PFSK-1 (cell line): Measurements from ENCODE around the gene ACSS2.

Experiments used
- FOXP2 ChIP-seq: optimal IDR thresholded peaks from 2 replicates; pipeline ENCODE3; 2011; ENCODE audit warnings: borderline replicate concordance, control low read depth, inconsistent platforms; ENCODE audit not compliant: insufficient read depth; ENCODE audit errors: extremely low read length, extremely low read depth
- POLR2AphosphoS5 ChIP-seq: IDR thresholded peaks from 2 replicates; pipeline ENCODE4 v1.6.1; 2012; ENCODE audit warnings: low read depth, mild to moderate bottlenecking, control low read depth, low read length, moderate library complexity
- SIN3A ChIP-seq: IDR thresholded peaks from 2 replicates; pipeline ENCODE4 v1.6.1; 2012; ENCODE audit warnings: mild to moderate bottlenecking, low read length, moderate library complexity, borderline replicate concordance; ENCODE audit not compliant: insufficient read depth
- TAF1 ChIP-seq: IDR thresholded peaks from 2 replicates; pipeline ENCODE4 v1.6.1; 2012; ENCODE audit warnings: low read length, control low read depth, borderline replicate concordance; ENCODE audit not compliant: insufficient read depth
- TF ChIP-seq, protein P1 (sequence below), 2 experiments: IDR thresholded peaks; 2 replicates each; pipeline versions ENCODE4 v1.6.1 to v1.8.0; 2011 to 2012; ENCODE audit warnings: low read depth in 2 of 2, low read length in 2 of 2, control low read depth in 1 of 2, inconsistent platforms in 1 of 2, mild to moderate bottlenecking in 1 of 2, moderate library complexity in 1 of 2; ENCODE audit not compliant: insufficient read depth in 1 of 2

The ACSS2 gene

DNA sequence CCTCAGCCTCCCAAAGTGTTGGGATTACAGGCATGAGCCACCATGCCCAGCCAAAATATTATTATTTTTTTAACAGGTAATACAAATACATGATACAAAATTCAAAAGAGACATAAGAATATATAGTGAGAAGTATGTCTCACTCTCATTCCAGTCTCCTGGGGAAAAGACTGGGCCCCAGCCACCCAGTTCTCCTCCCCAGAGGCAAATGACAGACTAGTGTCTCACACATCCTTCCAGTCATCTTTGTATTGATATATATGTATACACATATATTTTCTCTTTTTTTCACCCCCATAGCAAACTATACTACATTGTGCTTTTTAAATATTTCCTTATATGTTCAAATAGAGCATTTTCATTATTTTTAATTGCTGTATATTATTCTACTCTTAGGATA is 70.9 kb downstream of the ACSS2 start:
- TF ChIP-seq SIN3A, result no peak
- TF ChIP-seq, protein P1, sequence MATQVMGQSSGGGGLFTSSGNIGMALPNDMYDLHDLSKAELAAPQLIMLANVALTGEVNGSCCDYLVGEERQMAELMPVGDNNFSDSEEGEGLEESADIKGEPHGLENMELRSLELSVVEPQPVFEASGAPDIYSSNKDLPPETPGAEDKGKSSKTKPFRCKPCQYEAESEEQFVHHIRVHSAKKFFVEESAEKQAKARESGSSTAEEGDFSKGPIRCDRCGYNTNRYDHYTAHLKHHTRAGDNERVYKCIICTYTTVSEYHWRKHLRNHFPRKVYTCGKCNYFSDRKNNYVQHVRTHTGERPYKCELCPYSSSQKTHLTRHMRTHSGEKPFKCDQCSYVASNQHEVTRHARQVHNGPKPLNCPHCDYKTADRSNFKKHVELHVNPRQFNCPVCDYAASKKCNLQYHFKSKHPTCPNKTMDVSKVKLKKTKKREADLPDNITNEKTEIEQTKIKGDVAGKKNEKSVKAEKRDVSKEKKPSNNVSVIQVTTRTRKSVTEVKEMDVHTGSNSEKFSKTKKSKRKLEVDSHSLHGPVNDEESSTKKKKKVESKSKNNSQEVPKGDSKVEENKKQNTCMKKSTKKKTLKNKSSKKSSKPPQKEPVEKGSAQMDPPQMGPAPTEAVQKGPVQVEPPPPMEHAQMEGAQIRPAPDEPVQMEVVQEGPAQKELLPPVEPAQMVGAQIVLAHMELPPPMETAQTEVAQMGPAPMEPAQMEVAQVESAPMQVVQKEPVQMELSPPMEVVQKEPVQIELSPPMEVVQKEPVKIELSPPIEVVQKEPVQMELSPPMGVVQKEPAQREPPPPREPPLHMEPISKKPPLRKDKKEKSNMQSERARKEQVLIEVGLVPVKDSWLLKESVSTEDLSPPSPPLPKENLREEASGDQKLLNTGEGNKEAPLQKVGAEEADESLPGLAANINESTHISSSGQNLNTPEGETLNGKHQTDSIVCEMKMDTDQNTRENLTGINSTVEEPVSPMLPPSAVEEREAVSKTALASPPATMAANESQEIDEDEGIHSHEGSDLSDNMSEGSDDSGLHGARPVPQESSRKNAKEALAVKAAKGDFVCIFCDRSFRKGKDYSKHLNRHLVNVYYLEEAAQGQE (IDR thresholded peaks at IDR 0.05; ENCODE audit: insufficient read depth in 1 of 2, low read depth in 2 of 2, low read length in 2 of 2), result no peak
- TF ChIP-seq FOXP2, result no peak
- TF ChIP-seq POLR2AphosphoS5, result no peak
- no peak for TF ChIP-seq TAF1

DNA sequence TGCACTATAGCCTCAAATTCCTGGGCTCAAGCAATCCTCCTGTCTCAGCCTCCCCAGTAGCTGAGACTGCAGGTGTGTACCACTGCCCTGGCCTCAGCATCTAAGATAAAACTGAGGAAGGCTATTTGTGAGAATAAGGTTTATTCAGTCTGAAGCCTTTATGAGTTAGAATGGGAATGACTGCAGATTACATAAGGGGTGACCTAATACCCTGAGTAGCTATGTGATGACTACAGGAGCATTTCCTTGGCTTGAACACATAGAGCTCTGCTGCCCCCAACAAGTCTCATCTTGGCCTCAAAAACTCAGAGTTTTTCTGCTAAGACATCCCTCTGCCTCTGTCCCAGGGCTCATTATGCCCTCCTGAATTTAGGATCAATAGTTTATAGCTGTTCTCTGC is 71.6 kb downstream of the ACSS2 start:
- TF ChIP-seq POLR2AphosphoS5 (no peak), FOXP2 (no peak), TAF1 (no peak), SIN3A (no peak)
- TF ChIP-seq, protein P1 (IDR thresholded peaks at IDR 0.05; ENCODE audit: insufficient read depth in 1 of 2, low read depth in 2 of 2, low read length in 2 of 2), result no peak

DNA sequence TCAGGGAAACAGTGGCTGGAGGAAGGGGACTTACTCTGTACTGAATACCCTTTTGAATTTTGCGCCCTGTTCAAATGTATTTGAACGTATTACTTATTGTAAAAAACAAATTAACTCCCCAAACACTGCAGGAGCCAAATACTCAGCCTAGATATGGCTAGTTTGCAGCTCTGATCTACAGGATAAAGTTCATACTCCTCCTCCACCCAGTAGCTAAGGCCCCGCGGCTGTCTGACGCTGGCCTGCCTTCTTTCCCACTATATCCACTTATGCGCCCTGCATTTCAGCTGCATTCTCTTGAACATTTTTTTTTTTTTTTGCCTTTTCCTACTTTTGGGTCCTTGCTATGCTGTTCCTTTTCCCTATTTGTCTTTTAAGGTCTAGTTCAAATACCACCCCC is 72.7 kb downstream of the ACSS2 start:
- TF ChIP-seq POLR2AphosphoS5 (no peak), FOXP2 (no peak), SIN3A (no peak), TAF1 (no peak)
- TF ChIP-seq, protein P1 (IDR thresholded peaks at IDR 0.05; ENCODE audit: insufficient read depth in 1 of 2, low read depth in 2 of 2, low read length in 2 of 2), result no peak

DNA sequence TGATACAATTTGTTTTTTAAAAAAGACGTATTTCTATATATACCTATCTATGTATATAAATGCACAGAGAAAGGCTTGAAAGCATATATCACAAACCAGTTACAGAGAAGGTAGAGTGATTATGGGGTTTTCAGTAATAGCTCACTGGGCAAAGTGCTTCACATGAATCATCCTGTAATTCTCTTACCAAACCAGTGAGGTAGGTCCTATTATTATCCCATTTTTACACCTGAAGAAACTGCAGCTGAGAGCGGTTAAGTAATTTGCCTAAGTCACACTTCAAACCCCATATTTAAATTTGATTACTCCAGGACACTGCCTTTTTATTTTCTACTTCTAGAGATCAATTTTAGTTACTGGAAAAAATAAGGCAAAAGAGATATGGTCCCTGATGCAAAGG is 74.8 kb downstream of the ACSS2 start:
- no peak for TF ChIP-seq POLR2AphosphoS5
- no peak for TF ChIP-seq TAF1
- TF ChIP-seq FOXP2, result no peak
- TF ChIP-seq SIN3A, result no peak
- TF ChIP-seq, protein P1 (IDR thresholded peaks at IDR 0.05; ENCODE audit: insufficient read depth in 1 of 2, low read depth in 2 of 2, low read length in 2 of 2), result no peak

DNA sequence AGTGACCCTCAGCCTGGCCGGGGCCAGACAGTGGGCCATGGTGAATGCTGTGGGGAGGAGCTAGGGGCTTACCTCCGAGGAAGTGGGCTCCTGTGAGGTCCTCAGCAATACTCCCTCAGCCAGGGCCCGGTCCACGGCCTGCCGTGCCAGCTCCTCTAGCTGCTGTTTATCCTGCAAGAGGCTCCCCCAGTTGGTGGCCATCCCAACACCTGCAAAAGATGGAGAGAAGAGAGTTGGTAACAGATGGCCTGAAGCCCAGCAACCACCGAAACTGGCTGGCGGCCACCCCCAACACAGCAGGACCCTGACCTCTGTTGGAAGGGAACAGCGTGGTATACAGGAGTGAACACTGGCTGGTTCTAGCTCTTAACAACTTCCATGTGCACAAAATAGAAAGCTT is 75.2 kb downstream of the ACSS2 start:
- TF ChIP-seq SIN3A, result no peak
- TF ChIP-seq TAF1, result no peak
- TF ChIP-seq, protein P1 (IDR thresholded peaks at IDR 0.05; ENCODE audit: insufficient read depth in 1 of 2, low read depth in 2 of 2, low read length in 2 of 2), result no peak
- TF ChIP-seq POLR2AphosphoS5, result no peak
- no peak for TF ChIP-seq FOXP2
